22Rv1 (cell line): ENCODE measurements around the gene SLC6A8.
"Not testable (repeated sequence)": the region's sequence is repeated elsewhere in the genome, so short reads cannot be mapped to it uniquely, and the experiment has no call there.

Experiments
- H3K27ac ChIP-seq: fragments of 450-650 bp; 2 replicates; pipeline ENCODE4 v1.5.1; 2017
- CTCF ChIP-seq: fragments of 450-650 bp; IDR thresholded peaks from 2 replicates; pipeline ENCODE4 v1.5.1; 2017; ENCODE audit warnings: mild to moderate bottlenecking
- ZFX ChIP-seq: fragments of 450-650 bp; IDR thresholded peaks from 2 replicates; pipeline ENCODE4 v1.6.1; 2017; ENCODE audit warnings: antibody characterized with exemption, borderline replicate concordance

The SLC6A8 gene

GRCh38 chrX:153670748-153671588, 16.8 kb upstream of the SLC6A8 start:
- H3K27ac ChIP-seq = no peak overlapping the region
- TF ChIP-seq CTCF (no peak), ZFX (no peak)

GRCh38 chrX:153671589-153672530, 15.9 kb upstream of the SLC6A8 start:
- no peak for TF ChIP-seq CTCF
- no peak for TF ChIP-seq ZFX
- no peak overlapping the region for H3K27ac ChIP-seq

DNA sequence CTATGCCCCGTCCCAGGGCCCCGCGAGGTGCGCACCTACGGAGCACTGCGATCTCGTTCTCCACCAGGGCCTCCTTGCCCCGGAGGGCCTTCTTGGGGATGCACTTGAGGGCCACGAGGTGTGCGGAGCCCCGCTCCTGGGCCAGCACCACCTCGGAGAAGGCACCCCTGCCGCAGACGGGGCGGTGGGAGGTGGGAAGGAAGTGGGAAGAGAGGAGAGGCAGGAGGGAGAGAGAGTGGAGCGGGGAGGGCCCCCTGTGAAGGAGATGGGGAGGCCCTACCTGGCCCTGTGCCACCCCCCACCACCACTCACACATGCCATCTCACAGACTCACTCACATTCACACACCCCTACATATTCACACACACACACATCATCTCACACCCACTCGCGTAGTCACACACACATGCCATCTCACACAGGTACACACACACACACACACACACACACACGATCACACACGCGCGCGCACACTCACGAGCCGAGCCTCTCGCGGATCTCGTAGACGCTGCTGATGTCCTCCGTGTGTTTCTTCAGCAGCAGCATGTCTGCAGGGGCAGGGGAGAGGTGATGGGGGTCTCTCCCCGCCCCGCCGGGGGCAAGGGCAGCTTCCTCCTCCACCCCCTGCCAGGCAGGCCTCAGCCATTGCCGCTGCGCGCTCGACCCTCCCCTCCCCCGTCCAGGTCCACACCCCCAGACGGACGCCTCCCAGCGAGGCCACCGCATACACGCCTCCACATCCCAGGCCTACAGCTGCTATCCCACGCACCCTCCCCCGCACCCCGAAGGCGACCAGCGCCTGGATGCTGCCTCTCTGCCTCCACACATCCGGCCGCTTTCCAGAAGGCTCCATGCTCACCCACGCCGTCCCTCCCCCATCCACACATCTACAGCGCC, 14.9 kb upstream of the SLC6A8 start:
- H3K27ac ChIP-seq = 0 out of 2 replicates have a peak overlapping the region, but pooled peaks have one; percentile 22
- no peak for TF ChIP-seq CTCF
- TF ChIP-seq ZFX = no peak

DNA sequence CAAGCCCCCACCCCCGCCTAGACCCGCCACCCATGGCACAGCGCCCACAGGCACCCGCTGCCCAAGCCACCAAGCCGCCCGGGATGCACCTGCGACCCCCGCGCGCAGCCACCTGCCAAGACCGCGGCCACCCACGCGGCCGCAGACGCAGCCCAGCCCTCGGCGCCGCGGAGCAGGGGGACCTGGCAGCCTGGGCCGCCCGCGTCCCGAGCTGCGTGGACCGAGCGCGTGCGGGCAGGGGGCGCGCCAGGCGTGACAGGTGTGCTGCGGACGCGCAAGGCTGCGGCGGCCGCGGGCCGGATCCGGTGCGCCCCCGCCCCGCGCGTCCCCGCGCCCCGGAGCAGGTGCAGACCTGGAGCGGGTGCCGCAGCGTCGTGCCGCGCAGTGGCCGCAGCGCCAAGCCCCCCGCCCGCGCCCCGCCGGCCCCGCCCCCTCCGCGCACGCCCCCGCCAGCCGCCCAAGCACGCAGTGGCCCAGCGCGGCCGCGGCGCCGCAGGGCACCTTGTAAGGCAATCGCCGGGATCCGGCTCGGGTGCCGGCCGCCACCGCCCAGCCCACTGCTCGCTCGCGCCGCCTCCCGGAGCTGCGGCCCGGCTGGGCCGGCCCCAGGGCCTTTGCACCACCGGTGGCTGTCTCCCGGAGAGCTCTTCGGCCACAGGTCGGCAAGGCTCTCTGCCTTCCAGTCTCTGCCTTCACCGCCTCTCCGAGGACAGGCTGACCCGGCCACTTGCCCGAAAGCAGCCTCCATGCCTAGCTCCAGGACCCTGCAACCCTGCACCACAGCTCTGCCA, 14.1 kb upstream of the SLC6A8 start, which contains the start of gene PNCK:
TSS of gene PNCK (minus strand) at position 386 of the 791 bp plus-strand sequence. CDS start 737 bp downstream, outside the sequence.
- TF ChIP-seq CTCF (peak; percentile 28), ZFX (no peak)
- H3K27ac ChIP-seq = 0 out of 2 replicates have a peak within 1 kb of the TSS, but pooled peaks have one; percentile 22

DNA sequence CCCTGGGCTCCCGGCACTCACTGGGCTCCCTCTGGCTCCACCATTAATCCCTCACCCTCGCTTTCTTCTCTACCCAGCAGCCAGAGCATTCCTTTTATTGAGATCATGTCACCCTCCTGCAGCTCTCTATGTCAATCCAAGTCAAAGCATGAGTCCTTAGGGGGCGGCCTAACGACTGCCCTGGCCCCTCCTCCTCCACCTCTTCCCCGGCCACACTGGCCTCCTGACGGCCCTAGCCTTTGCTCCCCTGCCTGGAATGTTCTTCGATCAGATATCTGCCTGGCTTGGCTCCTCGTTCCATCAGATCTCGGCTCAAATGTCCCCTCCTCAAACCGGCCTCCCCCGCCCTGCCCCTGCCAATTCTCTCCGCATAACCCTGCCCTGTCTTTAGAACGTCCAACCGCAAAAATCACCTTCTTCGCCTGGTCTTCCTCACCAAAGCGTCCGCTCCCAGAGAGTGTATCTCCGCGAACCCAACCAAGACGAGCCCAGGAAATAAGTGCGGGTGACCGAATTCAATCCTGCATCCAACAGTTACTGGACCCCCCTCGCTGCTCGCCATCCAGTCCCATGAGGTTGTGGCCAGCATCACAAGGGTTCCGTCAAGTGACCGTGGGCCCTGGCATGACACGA, 13.4 kb upstream of the SLC6A8 start:
- no peak overlapping the region for H3K27ac ChIP-seq
- TF ChIP-seq ZFX (no peak), CTCF (0 out of 2 replicates have a peak, but pooled peaks have one; percentile 6)

DNA sequence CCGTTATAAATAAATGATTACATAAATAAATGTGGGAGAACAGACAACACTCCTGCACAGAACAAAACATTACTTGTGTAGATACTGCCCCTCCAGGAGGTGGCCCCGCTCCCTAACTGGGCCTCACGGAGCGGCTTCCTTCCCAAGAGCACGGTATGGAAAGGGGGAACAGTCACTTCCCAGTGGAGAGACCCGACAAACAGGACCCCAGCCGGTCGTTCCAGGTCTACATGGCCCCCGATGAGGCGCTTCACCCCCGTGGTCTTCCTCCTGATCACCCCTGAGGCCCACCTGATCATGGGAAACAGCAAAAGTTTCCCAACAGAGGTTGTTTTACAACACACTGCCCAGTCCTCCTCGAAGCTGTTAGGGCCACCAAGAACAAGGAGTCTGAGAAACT, 6.6 kb upstream of the SLC6A8 start:
- TF ChIP-seq CTCF (no peak), ZFX (no peak)
- H3K27ac ChIP-seq = no peak overlapping the region

DNA sequence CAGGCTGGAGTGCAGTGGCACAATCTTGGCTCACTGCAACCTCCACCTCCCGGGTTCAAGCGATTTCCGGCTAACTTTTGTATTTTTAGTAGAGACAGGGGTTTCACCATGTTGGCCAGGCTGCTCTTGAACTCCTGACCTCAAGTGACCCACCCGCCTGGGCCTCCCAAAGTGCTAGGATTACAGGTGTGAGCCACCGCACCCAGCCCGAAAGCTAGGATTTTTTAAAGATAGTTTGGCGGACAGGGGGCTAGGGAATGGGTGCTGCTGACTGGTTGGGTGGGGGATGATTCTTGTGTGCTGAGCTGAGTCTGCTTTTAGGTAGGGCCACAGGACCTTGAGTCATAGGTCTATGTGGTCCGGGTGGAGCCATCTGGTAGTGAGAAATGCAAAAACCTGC, 4.2 kb upstream of the SLC6A8 start:
- not testable (repeated sequence) for H3K27ac ChIP-seq
